MCF 10A (cell line): ENCODE data around the gene TMED1. TPM values are rescaled to one million over a fixed set of nuclear protein-coding genes. Genes with fewer than 3 reads are reported as not detected.
A peak's percentile ranks its signal among the peaks of the same experiment; 100 is the strongest.

ENCODE experiments used
- BruUV-seq: library from RNA; stranded (reverse); fragments of 400-500 nt; replicated peaks from 2 replicates; lab custom pipeline; 2021; lab: Mats Ljungman, UMichigan
- CTCF ChIA-PET: fragments of 300-600 bp; sonication (Branson Sonifier 250); formaldehyde crosslinking; extraction: SDS; loops from one replicate; lab custom pipeline; 2021; ENCODE audit warnings: antibody characterized with exemption, inconsistent platforms; lab: Yijun Ruan, JAX
- POLR2A ChIA-PET: fragments of 300-600, 350-650 bp; sonication (Branson Sonifier 250); formaldehyde crosslinking; extraction: SDS; loops from one replicate; lab custom pipeline; 2020; ENCODE audit warnings: antibody characterized with exemption, inconsistent platforms; lab: Yijun Ruan, JAX
- DNase-seq: peaks from one replicate; pipeline ENCODE4 v3.0.0-alpha.2; 2018; ENCODE audit not compliant: unreplicated experiment
- H3K27ac Mint-ChIP-seq: one replicate; pipeline ENCODE4 v1.8.0; 2022; ENCODE audit warnings: mild to moderate bottlenecking, low read depth, mixed read lengths; ENCODE audit not compliant: unreplicated experiment
- H3K27me3 Mint-ChIP-seq: one replicate; pipeline ENCODE4 v1.8.0; 2022; ENCODE audit warnings: mixed read lengths; ENCODE audit not compliant: insufficient read depth, unreplicated experiment
- H3K36me3 Mint-ChIP-seq: one replicate; pipeline ENCODE4 v1.8.0; 2022; ENCODE audit warnings: mild to moderate bottlenecking, moderate library complexity, mixed read lengths; ENCODE audit not compliant: insufficient read depth, unreplicated experiment
- H3K4me1 Mint-ChIP-seq: one replicate; pipeline ENCODE4 v1.8.0; 2022; ENCODE audit warnings: mixed read lengths; ENCODE audit not compliant: insufficient read depth, unreplicated experiment
- H3K4me3 Mint-ChIP-seq: one replicate; pipeline ENCODE4 v1.8.0; 2022; ENCODE audit warnings: mild to moderate bottlenecking, moderate library complexity, mixed read lengths; ENCODE audit not compliant: unreplicated experiment
- H3K9me3 Mint-ChIP-seq: one replicate; pipeline ENCODE4 v1.8.0; 2022; ENCODE audit warnings: mixed read lengths; ENCODE audit not compliant: unreplicated experiment
- intact Hi-C: fragments of 100-400 bp; cut with micrococcal nuclease; formaldehyde crosslinking; loops from 2 replicates; pipeline ENCODE4 v1.14.1; 2022
- total RNA-seq: library from RNA; stranded (reverse); gene quantifications from 2 replicates; pipeline ENCODE4 v1.2.3, GENCODE V29; 2022
- TF ChIP-seq, protein P1 (sequence below): fragments of 200-600 bp; IDR thresholded peaks from one replicate; pipeline ENCODE4 v1.8.0; 2022; ENCODE audit warnings: antibody characterized with exemption, mild to moderate bottlenecking; ENCODE audit not compliant: unreplicated experiment

The TMED1 gene
- total RNA-seq, 1 experiment from 2014 or later, result 23.2 TPM

DNA sequence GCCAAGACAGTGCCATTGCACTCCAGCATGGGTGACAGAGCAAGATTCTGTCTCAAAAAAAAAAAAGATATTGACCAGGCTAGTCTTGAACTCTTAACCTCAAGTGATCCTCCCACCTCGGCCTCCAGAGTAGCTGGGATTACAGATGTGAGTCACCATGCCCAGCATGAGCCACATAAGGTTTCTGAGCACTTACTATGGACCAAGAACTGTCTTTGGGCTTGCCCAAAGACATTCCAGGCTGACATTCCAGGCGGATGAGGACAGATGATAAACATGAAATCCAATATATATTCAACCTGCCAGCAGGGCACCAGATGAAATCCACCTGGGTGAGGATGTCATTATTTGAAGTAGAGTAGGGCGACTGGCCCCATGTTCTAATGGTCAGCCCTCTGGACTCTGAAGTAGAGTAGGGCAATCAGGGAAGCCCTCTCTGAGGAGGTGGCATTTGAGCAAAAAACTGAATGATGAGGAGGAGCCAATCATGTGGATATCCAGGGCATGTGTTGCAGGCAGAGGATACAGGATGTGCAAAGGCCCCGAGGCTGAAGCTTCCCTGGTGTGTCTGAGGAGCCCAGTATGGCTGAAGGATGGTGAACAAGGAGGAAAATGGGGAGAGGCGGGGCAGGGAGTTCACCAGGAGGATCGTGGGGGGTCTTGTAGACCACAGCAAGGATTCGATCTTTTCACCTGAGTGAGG, 16.2 kb upstream of the TMED1 start:
- Mint-ChIP-seq H3K27ac (no peak overlapping the region), H3K9me3 (no peaks in the 10 kb centered on the region), H3K27me3 (no peaks in the 10 kb centered on the region), H3K4me3 (no peak overlapping the region), H3K4me1 (no peaks in the 10 kb centered on the region), H3K36me3 (no peaks in the 10 kb centered on the region)
- CTCF ChIA-PET, result interaction anchor here (0.6 to 6.3 kb wide), 3 partner anchors 9 to 903 kb away, joined by 4 to 68 read pairs (median 4); no protein-coding TSS in a partner anchor
- DNase-seq, result peak; percentile 27
- POLR2A ChIA-PET, result no interaction called here
- intact Hi-C loops, result no loop called here
- TF ChIP-seq, protein P1, sequence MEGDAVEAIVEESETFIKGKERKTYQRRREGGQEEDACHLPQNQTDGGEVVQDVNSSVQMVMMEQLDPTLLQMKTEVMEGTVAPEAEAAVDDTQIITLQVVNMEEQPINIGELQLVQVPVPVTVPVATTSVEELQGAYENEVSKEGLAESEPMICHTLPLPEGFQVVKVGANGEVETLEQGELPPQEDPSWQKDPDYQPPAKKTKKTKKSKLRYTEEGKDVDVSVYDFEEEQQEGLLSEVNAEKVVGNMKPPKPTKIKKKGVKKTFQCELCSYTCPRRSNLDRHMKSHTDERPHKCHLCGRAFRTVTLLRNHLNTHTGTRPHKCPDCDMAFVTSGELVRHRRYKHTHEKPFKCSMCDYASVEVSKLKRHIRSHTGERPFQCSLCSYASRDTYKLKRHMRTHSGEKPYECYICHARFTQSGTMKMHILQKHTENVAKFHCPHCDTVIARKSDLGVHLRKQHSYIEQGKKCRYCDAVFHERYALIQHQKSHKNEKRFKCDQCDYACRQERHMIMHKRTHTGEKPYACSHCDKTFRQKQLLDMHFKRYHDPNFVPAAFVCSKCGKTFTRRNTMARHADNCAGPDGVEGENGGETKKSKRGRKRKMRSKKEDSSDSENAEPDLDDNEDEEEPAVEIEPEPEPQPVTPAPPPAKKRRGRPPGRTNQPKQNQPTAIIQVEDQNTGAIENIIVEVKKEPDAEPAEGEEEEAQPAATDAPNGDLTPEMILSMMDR, result no peak
- BruUV-seq, result no TSS peak

DNA sequence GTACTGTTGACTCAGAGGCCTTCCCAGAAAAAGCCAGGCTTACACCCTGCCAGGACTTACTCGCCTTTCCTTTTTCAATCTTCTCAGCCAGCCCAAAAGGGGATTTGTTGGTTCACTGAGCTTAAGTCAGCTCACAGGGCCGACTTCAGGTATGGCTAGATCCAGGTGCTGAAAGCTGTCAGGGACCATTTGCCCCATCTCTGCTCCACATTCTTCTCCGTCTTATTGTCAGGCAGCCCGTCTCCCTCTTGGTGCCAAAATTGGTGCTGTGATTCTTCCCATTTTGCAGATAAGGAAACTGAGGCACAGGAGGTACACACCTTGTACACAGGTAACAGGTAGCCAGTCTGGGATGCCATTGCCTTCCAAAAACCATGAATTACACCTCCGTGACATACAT, 14.6 kb upstream of the TMED1 start:
- CTCF ChIA-PET, result interaction anchor here (0.5 to 6.3 kb wide), 3 partner anchors 14 to 152 kb away, joined by 4 to 68 read pairs (median 6); partner anchors contain the start of gene TMED1

DNA sequence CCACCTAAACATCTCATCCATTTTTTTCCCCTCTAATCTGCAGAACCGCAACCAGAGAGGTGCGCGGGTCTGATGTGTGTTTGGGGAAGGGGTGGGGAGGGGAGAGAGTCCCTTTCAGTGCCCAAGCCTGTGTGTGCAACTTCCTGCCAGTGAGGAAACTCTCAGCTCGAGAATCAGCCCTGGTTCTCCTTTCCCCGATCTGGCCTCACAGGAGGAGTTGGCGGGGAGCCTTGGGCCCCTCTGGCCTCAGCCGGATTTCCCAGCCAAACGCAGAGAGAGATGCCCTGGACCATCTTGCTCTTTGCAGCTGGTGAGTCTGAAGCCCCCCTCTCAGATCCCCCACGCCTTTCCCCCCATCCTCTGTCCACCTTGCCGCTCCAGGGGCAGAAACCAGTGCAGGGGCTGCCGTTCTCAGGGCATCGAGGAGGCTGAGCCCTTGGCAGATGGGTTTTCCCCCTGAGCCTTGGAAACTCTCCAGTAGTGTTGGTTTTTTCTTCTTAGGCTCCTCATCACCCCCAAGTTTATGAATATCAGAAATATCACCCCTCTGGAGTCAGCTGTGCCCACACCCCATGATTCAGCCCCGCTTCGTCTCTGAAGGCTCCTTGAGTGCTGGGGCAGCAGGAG, 12.3 kb upstream of the TMED1 start, which contains the start of gene C19orf38:
C19orf38 (plus strand) TSS at position 186 of the 627 bp plus-strand sequence; CDS start at position 280, 94 bp downstream.
- no peak for DNase-seq
- H3K4me3 Mint-ChIP-seq, result no peak within 1 kb of the TSS
- no TSS peak for BruUV-seq
- no peaks in the 10 kb centered on the region for H3K27me3 Mint-ChIP-seq
- H3K27ac Mint-ChIP-seq, result no peak within 1 kb of the TSS
- H3K9me3 Mint-ChIP-seq, result no peaks in the 10 kb centered on the region
- H3K4me1 Mint-ChIP-seq, result no peaks in the 10 kb centered on the region
- no peaks in the 10 kb centered on the region for H3K36me3 Mint-ChIP-seq
- intact Hi-C loops, result no loop called here
- ChIA-PET POLR2A (no interaction called here), CTCF (interaction anchor here (0.7 kb wide), 1 partner anchor 372 kb away, joined by 3 read pairs; no protein-coding TSS in a partner anchor)
- TF ChIP-seq, protein P1, result no peak

More for the DNA sequence above, 14.6 kb upstream of the TMED1 start:
- POLR2A ChIA-PET, result no interaction called here
- BruUV-seq, result no TSS peak
- H3K4me1 Mint-ChIP-seq, result no peaks in the 10 kb centered on the region
- TF ChIP-seq, protein P1, result no peak
- intact Hi-C loops, result no loop called here
- no peaks in the 10 kb centered on the region for H3K9me3 Mint-ChIP-seq
- DNase-seq, result no peak
- H3K27ac Mint-ChIP-seq, result no peak overlapping the region
- H3K4me3 Mint-ChIP-seq, result no peak overlapping the region
- no peaks in the 10 kb centered on the region for H3K27me3 Mint-ChIP-seq
- H3K36me3 Mint-ChIP-seq, result no peaks in the 10 kb centered on the region
